GM12878 (cell line): ENCODE data around the gene ITCH. TPM values are rescaled to one million over a fixed set of nuclear protein-coding genes. Genes with fewer than 3 reads are reported as not detected.
"Not testable (repeated sequence)": the region's sequence is repeated elsewhere in the genome, so short reads cannot be mapped to it uniquely, and the experiment has no call there.

Source experiments
- ATAC-seq: fragments of 200-7000 bp; cut with Tn5 transposase; 3 replicates; pipeline ENCODE4 v1.9.1; 2020; ENCODE audit warnings: mild to moderate bottlenecking, moderate library complexity
- BruUV-seq: library from RNA; stranded (reverse); fragments of 400-500 nt; replicated peaks from 2 replicates; lab custom pipeline; 2021; lab: Mats Ljungman, UMichigan
- CTCF ChIA-PET: fragments of 300-600 bp; sonication (Branson Sonifier 250); formaldehyde crosslinking; extraction: SDS; loops from one replicate; lab custom pipeline; 2021; ENCODE audit warnings: inconsistent platforms; lab: Yijun Ruan, JAX
- POLR2A ChIA-PET: fragments of 350-600 bp; formaldehyde crosslinking; extraction: SDS; loops from one replicate; lab custom pipeline; 2021; ENCODE audit warnings: inconsistent platforms; lab: Charles Lee
- RAD21 ChIA-PET: fragments of 300-600 bp; sonication (Branson Sonifier 250); formaldehyde crosslinking; loops from one replicate; lab custom pipeline; 2023; ENCODE audit warnings: antibody characterized with exemption; ENCODE audit not compliant: unreplicated experiment; lab: Charles Lee
- SMC1A ChIA-PET: fragments of 300-600 bp; sonication (Branson Sonifier 250); formaldehyde crosslinking; loops from one replicate; lab custom pipeline; 2023; ENCODE audit not compliant: unreplicated experiment, uncharacterized antibody; lab: Charles Lee
- DNase-seq: peaks from one replicate; pipeline ENCODE4 v3.0.0-alpha.2; 2011; ENCODE audit warnings: low read depth, low spot score
- FAIRE-seq: peaks from 3 replicates; lab custom pipeline; 2011; peaks lifted over from hg19 to GRCh38; lab: Jason Lieb, UNC
- H2AFZ ChIP-seq: 2 replicates; pipeline ENCODE4 v1.6.0; 2011; ENCODE audit warnings: low read depth, low read length, control low read depth; ENCODE audit not compliant: control insufficient read depth
- H3K27ac ChIP-seq: 2 replicates; pipeline ENCODE4 v1.5.1; 2011; ENCODE audit warnings: control low read depth; ENCODE audit not compliant: control insufficient read depth, insufficient read depth
- H3K27me3 ChIP-seq, 2 experiments: replicated peaks in 1 of 2; 2 replicates each; pipeline versions ENCODE4 v1.6.0 to v1.6.1; 2011; ENCODE audit warnings: low read length in 1 of 2; ENCODE audit not compliant: control insufficient read depth in 2 of 2, insufficient read depth in 2 of 2
- H3K36me3 ChIP-seq, 2 experiments: 2 replicates each; pipeline ENCODE4 v1.5.1; 2011; ENCODE audit warnings: low read length in 1 of 2; ENCODE audit not compliant: control insufficient read depth in 2 of 2, insufficient read depth in 2 of 2
- H3K4me1 ChIP-seq: 2 replicates; pipeline ENCODE4 v1.6.1; 2011; ENCODE audit warnings: mild to moderate bottlenecking, low read length, moderate library complexity, mixed read lengths; ENCODE audit not compliant: control insufficient read depth, insufficient read depth
- H3K4me2 ChIP-seq: 2 replicates; pipeline ENCODE4 v1.6.0; 2011; ENCODE audit warnings: control low read depth; ENCODE audit not compliant: control insufficient read depth, insufficient read depth
- H3K4me3 ChIP-seq: fragments of 200-600 bp; sonication (generic); 2 replicates; pipeline ENCODE4 v1.5.1; 2016
- H3K79me2 ChIP-seq: 2 replicates; pipeline ENCODE4 v1.6.0; 2011; ENCODE audit warnings: low read length; ENCODE audit not compliant: control insufficient read depth, insufficient read depth
- H3K9ac ChIP-seq: 2 replicates; pipeline ENCODE4 v1.8.0; 2011; ENCODE audit warnings: low read length, control low read depth, mixed read lengths; ENCODE audit not compliant: control insufficient read depth, insufficient read depth
- H3K9me3 ChIP-seq: replicated peaks from 3 replicates; pipeline ENCODE4 v1.5.1; 2011; ENCODE audit warnings: mild to moderate bottlenecking, low read length; ENCODE audit not compliant: control insufficient read depth, insufficient read depth
- H4K20me1 ChIP-seq: 2 replicates; pipeline ENCODE4 v1.6.0; 2011; ENCODE audit not compliant: control insufficient read depth, insufficient read depth
- IRF3 ChIP-seq: fragments of 450-650 bp; IDR thresholded peaks from 2 replicates; pipeline ENCODE4 v1.6.1; 2014; ENCODE audit warnings: mild to moderate bottlenecking
- MAX ChIP-seq: IDR thresholded peaks from 2 replicates; pipeline ENCODE4 v1.6.1; 2012; ENCODE audit warnings: low read depth, low read length, improper control_type of control experiment
- RCOR1 ChIP-seq: conservative IDR thresholded peaks from 2 replicates; pipeline ENCODE4 v1.6.1; 2012; ENCODE audit warnings: low read depth, low read length, improper control_type of control experiment
- WGBS: methylation state at CpG from one replicate; pipeline ENCODE4 v1.1.6; 2016; ENCODE audit warnings: low lambda C conversion rate; ENCODE audit not compliant: insufficient replicate concordance, insufficient coverage; ENCODE audit errors: missing lambda C conversion rate; 5-methylcytosine and 5-hydroxymethylcytosine counted together
- in situ Hi-C: fragments of 300-500 bp; cut with MboI; formaldehyde crosslinking; loops from 9 replicates; pipeline ENCODE4 v1.14.3; 2018; ENCODE audit warnings: mixed read lengths
- intact Hi-C: fragments of 100-400 bp; cut with micrococcal nuclease; formaldehyde crosslinking; loops from one replicate; pipeline ENCODE4 v1.14.2; 2022; ENCODE audit not compliant: unreplicated experiment
- polyA plus RNA-seq, 11 experiments: library from polyadenylated mRNA; depleted of rRNA in 4 of 11; unstranded in 6 of 11; stranded (reverse) in 5 of 11; fragments of >200 nt; fragmentation: Nextera tagmentation in 4 of 11; fragmentation: Illumina TruSeq in 1 of 11; extraction: Ambion mirVana in 4 of 11; extraction: Trizol in 1 of 11; gene quantifications; 1 replicate in 1 of 11; 2 replicates in 10 of 11; pipeline versions ENCODE4 v1.2.1 to v1.2.3, GENCODE V29; 2011 to 2016; ENCODE audit warnings: inconsistent platforms in 2 of 11, missing spikeins in 2 of 11, low read depth in 1 of 11
- total RNA-seq, 4 experiments: library from RNA; depleted of rRNA in 3 of 4; stranded (reverse); fragments of >200 nt in 3 of 4; fragmentation: Illumina TruSeq in 1 of 4; extraction: Trizol in 1 of 4; gene quantifications; 2 replicates each; pipeline versions ENCODE4 v1.2.1 to v1.2.3, GENCODE V29; 2013 to 2021

Gene ITCH
- total and polyA plus RNA-seq, 10 of the 15 experiments (the other 5 are each of a cell fraction or from before 2014, with no cell fraction given) = 7.5 to 46.1 (median 21.5) TPM

- TF ChIP-seq IRF3 = no peak
- TF ChIP-seq, all 136 proteins: peak for 38
Measured at GRCh38 chr20:34377072-34377847, 14.2 kb downstream of the ITCH start (continued).

- Histone ChIP-seq H3K9ac (no peak overlapping the region), H3K79me2 (peaks cover 8% of the 10 kb centered on the region), H2AFZ (no peak overlapping the region), H3K36me3 (no peaks in the 10 kb centered on the region; a peak in 1 of 4 replicates), H3K4me2 (no peak overlapping the region), H3K9me3 (no peaks in the 10 kb centered on the region), H3K27ac (no peak overlapping the region), H3K4me3 (no peak overlapping the region), H3K4me1 (peaks cover 4% of the 10 kb centered on the region), H3K27me3 (no peaks in the 10 kb centered on the region), H4K20me1 (peaks cover 4% of the 10 kb centered on the region; the same call in 1 of the 2 replicates)
- ATAC-seq (no peak), FAIRE-seq (no peak), DNase-seq (no peak)
- in situ Hi-C loops = no loop called here
- RAD21 ChIA-PET = no interaction called here
- no TSS peak for BruUV-seq
- POLR2A ChIA-PET = interaction anchor here (0.6 kb wide), 1 partner anchor 50 kb away, joined by 7 read pairs; no protein-coding TSS in a partner anchor
- intact Hi-C loops = no loop called here
- WGBS = 95% methylated on average over 3 of the region's 3 CpGs
- TF ChIP-seq MAX (no peak), RCOR1 (no peak)
- CTCF ChIA-PET = no interaction called here
- SMC1A ChIA-PET = no interaction called here
Measured at GRCh38 chr20:34382174-34382573, 19.1 kb downstream of the ITCH start.

GRCh38 chr20:34382877-34383455, 19.9 kb downstream of the ITCH start:
- peaks cover 11% of the 10 kb centered on the region for H3K79me2 ChIP-seq
- POLR2A ChIA-PET = interaction anchor here (0.7 kb wide), 1 partner anchor 31 kb away, joined by 9 read pairs; no protein-coding TSS in a partner anchor
- intact Hi-C loops, H3K4me1 ChIP-seq, H3K4me3 ChIP-seq, H3K9me3 ChIP-seq, DNase-seq, H3K9ac ChIP-seq, ATAC-seq, FAIRE-seq, BruUV-seq, CTCF ChIA-PET, in situ Hi-C loops, H3K27me3 ChIP-seq, H2AFZ ChIP-seq, H3K4me2 ChIP-seq, H4K20me1 ChIP-seq, SMC1A ChIA-PET, H3K36me3 ChIP-seq, H3K27ac ChIP-seq: not testable (repeated sequence)
- WGBS = 93% methylated on average over 13 of the region's 14 CpGs
- RAD21 ChIA-PET = interaction anchor here (0.7 kb wide), 1 partner anchor 111 kb away, joined by 3 read pairs; no protein-coding TSS in a partner anchor
